Activated CD4-positive, alpha-beta memory T cell treated with anti-CD3 and anti-CD28 coated beads for 36 hours (primary cell): ENCODE results near the gene CIC. TPM values are rescaled to one million over a fixed set of nuclear protein-coding genes. Genes with fewer than 3 reads are reported as not detected.

Experiments used
- CTCF ChIA-PET: fragments of 350-600 bp; sonication (Branson Sonifier 250); formaldehyde crosslinking; loops from one replicate; lab custom pipeline; 2021; ENCODE audit warnings: antibody characterized with exemption, inconsistent platforms; lab: Charles Lee
- POLR2A ChIA-PET: fragments of 350-600 bp; sonication (Branson Sonifier 250); formaldehyde crosslinking; loops from one replicate; lab custom pipeline; 2021; ENCODE audit warnings: antibody characterized with exemption; lab: Charles Lee
- DNase-seq: peaks from one replicate; pipeline ENCODE4 v3.0.0-alpha.2; 2020
- H3K27ac Mint-ChIP-seq: one replicate; pipeline ENCODE4 v1.8.0; 2021; ENCODE audit warnings: mixed read lengths
- H3K27me3 Mint-ChIP-seq: one replicate; pipeline ENCODE4 v1.8.0; 2021; ENCODE audit warnings: mixed read lengths
- H3K36me3 Mint-ChIP-seq: one replicate; pipeline ENCODE4 v1.8.0; 2021; ENCODE audit warnings: mixed read lengths
- H3K4me1 Mint-ChIP-seq: one replicate; pipeline ENCODE4 v1.8.0; 2021; ENCODE audit warnings: low read depth, mixed read lengths
- H3K4me3 Mint-ChIP-seq: one replicate; pipeline ENCODE4 v1.8.0; 2021; ENCODE audit warnings: mild to moderate bottlenecking, mixed read lengths
- H3K9me3 Mint-ChIP-seq: one replicate; pipeline ENCODE4 v1.8.0; 2021; ENCODE audit warnings: mixed read lengths
- intact Hi-C: fragments of 100-400 bp; cut with micrococcal nuclease; formaldehyde crosslinking; loops from one replicate; pipeline ENCODE4 v1.15.1; 2023
- total RNA-seq, 2 experiments: library from RNA; stranded (reverse); gene quantifications; one replicate each; pipeline ENCODE4 v1.2.3, GENCODE V29; 2021

The CIC gene
- total RNA-seq, 2 experiments from 2014 or later = 56.9 to 64.2 TPM

GRCh38 chr19:42232435-42232834 lies 36.6 kb upstream of the CIC start:
- CTCF ChIA-PET = interaction anchor here (0.8 kb wide), 1 partner anchor 93 kb away, joined by 3 read pairs; no protein-coding TSS in a partner anchor

DNA sequence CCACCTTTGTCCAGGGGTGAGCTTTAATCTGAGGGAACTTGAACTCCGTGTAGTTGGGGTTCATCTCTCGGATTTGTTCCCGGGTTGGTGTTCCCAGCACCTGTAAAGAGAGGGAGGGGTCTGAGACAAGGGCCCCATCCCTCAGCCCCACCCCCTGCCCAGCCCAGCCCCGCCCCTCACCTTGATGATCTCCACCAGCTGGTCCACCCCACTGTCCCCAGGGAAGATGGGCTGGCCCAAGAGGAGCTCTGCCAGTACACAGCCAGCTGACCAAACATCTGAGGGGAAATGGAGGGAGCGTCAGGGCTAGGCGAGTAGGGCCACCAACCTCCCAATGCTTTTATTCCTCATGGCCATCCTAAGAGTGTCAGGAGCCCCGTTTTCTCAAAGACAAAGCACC lies 35.9 kb upstream of the CIC start:
- H3K9me3 Mint-ChIP-seq = no peaks in the 10 kb centered on the region
- ChIA-PET CTCF (interaction anchor here (0.8 to 2.8 kb wide), 2 partner anchors 47 to 94 kb away, joined by 3 to 9 read pairs; no protein-coding TSS in a partner anchor), POLR2A (interaction anchor here (0.8 kb wide), 1 partner anchor 8 kb away, joined by 3 read pairs; no protein-coding TSS in a partner anchor)
- no peak for DNase-seq
- H3K27me3 Mint-ChIP-seq = no peaks in the 10 kb centered on the region
- H3K27ac Mint-ChIP-seq = peak overlapping the region; percentile 49
- intact Hi-C loops = no loop called here
- H3K4me3 Mint-ChIP-seq = no peak overlapping the region
- H3K36me3 Mint-ChIP-seq = peaks cover 43% of the 10 kb centered on the region
- H3K4me1 Mint-ChIP-seq = peaks cover 14% of the 10 kb centered on the region

More at GRCh38 chr19:42232435-42232834, 36.6 kb upstream of the CIC start:
- Mint-ChIP-seq H3K4me1 (peaks cover 15% of the 10 kb centered on the region), H3K27me3 (no peaks in the 10 kb centered on the region), H3K4me3 (no peak overlapping the region), H3K9me3 (no peaks in the 10 kb centered on the region), H3K36me3 (peaks cover 46% of the 10 kb centered on the region), H3K27ac (peak overlapping the region; percentile 49)
- intact Hi-C loops = no loop called here
- DNase-seq = no peak
- POLR2A ChIA-PET = no interaction called here

GRCh38 chr19:42233678-42234292 lies 35.3 kb upstream of the CIC start:
- no peaks in the 10 kb centered on the region for H3K9me3 Mint-ChIP-seq
- H3K4me3 Mint-ChIP-seq = no peak overlapping the region
- H3K27me3 Mint-ChIP-seq = no peaks in the 10 kb centered on the region
- intact Hi-C loops = no loop called here
- no peak for DNase-seq
- ChIA-PET CTCF (interaction anchor here (0.7 to 2.8 kb wide), 2 partner anchors 46 to 101 kb away, joined by 3 to 9 read pairs; partner anchors contain the start of gene POU2F2), POLR2A (interaction anchor here (0.8 to 1.5 kb wide), 3 partner anchors 8 to 10 kb away, joined by 3 to 4 read pairs (median 4); no protein-coding TSS in a partner anchor)
- H3K4me1 Mint-ChIP-seq = peaks cover 12% of the 10 kb centered on the region
- H3K36me3 Mint-ChIP-seq = peaks cover 42% of the 10 kb centered on the region
- H3K27ac Mint-ChIP-seq = no peak overlapping the region

DNA sequence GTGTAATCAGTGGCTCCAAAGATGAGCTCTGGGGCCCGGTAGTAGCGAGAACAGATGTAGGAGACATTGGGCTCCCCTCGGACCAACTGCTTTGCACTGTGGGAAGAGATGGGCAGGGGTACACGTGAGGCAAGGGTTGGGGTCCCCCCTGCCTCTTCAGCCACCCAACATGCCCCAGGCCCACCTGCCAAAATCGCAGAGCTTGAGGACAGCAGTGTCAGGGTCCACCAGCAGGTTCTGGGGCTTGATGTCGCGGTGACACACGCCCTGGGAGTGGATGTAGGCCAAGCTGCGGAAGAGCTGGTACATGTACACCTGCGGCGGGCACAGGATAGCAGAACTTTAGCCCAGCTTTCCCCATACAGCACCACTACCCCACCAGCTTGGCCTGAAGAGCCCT lies 34.7 kb upstream of the CIC start:
- H3K4me3 Mint-ChIP-seq = no peak overlapping the region
- H3K27ac Mint-ChIP-seq = no peak overlapping the region
- intact Hi-C loops = no loop called here
- CTCF ChIA-PET = interaction anchor here (0.7 to 2.8 kb wide), 2 partner anchors 46 to 102 kb away, joined by 3 to 9 read pairs; partner anchors contain the start of gene POU2F2
- H3K27me3 Mint-ChIP-seq = no peaks in the 10 kb centered on the region
- no peaks in the 10 kb centered on the region for H3K9me3 Mint-ChIP-seq
- POLR2A ChIA-PET = interaction anchor here (1.2 to 1.5 kb wide), 2 partner anchors 9 to 10 kb away, joined by 4 read pairs; no protein-coding TSS in a partner anchor
- H3K36me3 Mint-ChIP-seq = peaks cover 46% of the 10 kb centered on the region
- peaks cover 15% of the 10 kb centered on the region for H3K4me1 Mint-ChIP-seq
- no peak for DNase-seq

- H3K27me3 Mint-ChIP-seq = no peaks in the 10 kb centered on the region
- no peaks in the 10 kb centered on the region for H3K9me3 Mint-ChIP-seq
- H3K4me3 Mint-ChIP-seq = no peak overlapping the region
- POLR2A ChIA-PET = interaction anchor here (0.6 to 1.2 kb wide), 2 partner anchors 11 to 132 kb away, joined by 3 to 4 read pairs; no protein-coding TSS in a partner anchor
- CTCF ChIA-PET = interaction anchor here (2.8 kb wide), 1 partner anchor 45 kb away, joined by 9 read pairs; no protein-coding TSS in a partner anchor
- intact Hi-C loops = no loop called here
- peaks cover 46% of the 10 kb centered on the region for H3K36me3 Mint-ChIP-seq
- no peak overlapping the region for H3K27ac Mint-ChIP-seq
- no peak for DNase-seq
- peaks cover 17% of the 10 kb centered on the region for H3K4me1 Mint-ChIP-seq
Observed at GRCh38 chr19:42235181-42235580, 33.9 kb upstream of the CIC start.

DNA sequence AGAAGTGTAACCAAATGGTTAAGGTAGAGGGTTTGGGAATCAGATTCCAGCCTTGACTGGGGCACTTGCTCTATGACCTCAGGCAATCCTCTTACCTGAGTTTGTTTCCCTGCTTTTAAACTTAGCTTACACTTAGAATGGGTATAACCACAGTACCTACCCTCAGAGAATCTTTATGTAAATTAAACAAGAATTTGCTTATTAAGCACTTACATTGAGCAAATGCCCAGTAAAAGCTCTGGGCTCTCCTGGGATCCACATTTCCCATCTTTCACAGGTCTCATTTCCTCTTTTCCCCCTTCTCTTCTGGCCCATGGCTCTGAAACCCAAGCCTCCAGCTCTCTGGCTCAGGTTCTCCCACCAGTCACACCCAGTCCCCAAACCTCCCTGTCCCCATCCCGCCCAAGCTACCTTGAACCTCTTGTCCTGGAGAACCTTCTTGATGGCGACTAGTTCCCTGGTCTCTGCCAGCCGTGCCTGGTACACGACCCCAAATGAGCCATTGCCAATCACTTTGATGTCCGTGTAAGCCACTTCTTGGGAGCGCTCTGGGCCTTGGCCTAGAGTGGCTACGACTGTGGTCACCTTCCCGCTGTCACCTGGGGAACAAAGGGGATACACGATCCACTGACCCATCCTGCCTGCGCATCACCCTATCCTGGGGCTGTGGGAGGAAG lies 29.4 kb upstream of the CIC start:
- H3K9me3 Mint-ChIP-seq = no peaks in the 10 kb centered on the region
- no peak overlapping the region for H3K4me3 Mint-ChIP-seq
- peak overlapping the region; percentile 38 for H3K27ac Mint-ChIP-seq
- POLR2A ChIA-PET = interaction anchor here (1.2 kb wide), 1 partner anchor 13 kb away, joined by 3 read pairs; no protein-coding TSS in a partner anchor
- CTCF ChIA-PET = interaction anchor here (0.8 to 8.8 kb wide), 4 partner anchors 20 to 130 kb away, joined by 3 to 107 read pairs (median 8); partner anchors contain the start of gene ZNF526
- DNase-seq = no peak
- no peaks in the 10 kb centered on the region for H3K27me3 Mint-ChIP-seq
- H3K36me3 Mint-ChIP-seq = peaks cover 34% of the 10 kb centered on the region
- intact Hi-C loops = no loop called here
- H3K4me1 Mint-ChIP-seq = peaks cover 36% of the 10 kb centered on the region

DNA sequence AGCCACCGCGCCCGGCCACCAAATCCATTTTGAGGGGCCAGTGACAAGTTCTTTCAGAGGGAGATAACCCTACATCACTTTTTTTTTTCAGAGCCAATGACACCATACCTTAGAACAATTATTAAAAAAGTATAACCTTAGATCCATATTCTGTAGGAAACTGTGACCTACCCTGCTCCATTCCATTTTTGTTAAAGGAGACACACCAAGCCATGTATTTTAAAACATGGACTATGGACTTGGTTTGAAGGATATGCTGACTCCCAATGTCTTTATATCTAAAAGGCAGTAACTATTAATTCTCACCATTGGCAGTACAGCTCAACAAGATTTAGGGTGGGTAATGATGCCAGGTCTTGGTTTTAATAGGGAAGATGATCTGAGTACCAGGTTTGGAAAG lies 27.8 kb upstream of the CIC start:
- H3K4me1 Mint-ChIP-seq = peaks cover 44% of the 10 kb centered on the region
- ChIA-PET CTCF (interaction anchor here (1.0 to 8.8 kb wide), 6 partner anchors 17 to 132 kb away, joined by 4 to 107 read pairs (median 9); partner anchors contain the start of gene ZNF526), POLR2A (interaction anchor here (0.8 to 2.1 kb wide), 7 partner anchors 8 to 109 kb away, joined by 3 to 10 read pairs (median 5); partner anchors contain the start of genes DEDD2, ERF and POU2F2)
- DNase-seq = no peak
- H3K27ac Mint-ChIP-seq = peak overlapping the region; percentile 84
- H3K4me3 Mint-ChIP-seq = peak overlapping the region; percentile 90
- H3K36me3 Mint-ChIP-seq = peaks cover 20% of the 10 kb centered on the region
- H3K9me3 Mint-ChIP-seq = no peaks in the 10 kb centered on the region
- H3K27me3 Mint-ChIP-seq = no peaks in the 10 kb centered on the region
- intact Hi-C loops = no loop called here

DNA sequence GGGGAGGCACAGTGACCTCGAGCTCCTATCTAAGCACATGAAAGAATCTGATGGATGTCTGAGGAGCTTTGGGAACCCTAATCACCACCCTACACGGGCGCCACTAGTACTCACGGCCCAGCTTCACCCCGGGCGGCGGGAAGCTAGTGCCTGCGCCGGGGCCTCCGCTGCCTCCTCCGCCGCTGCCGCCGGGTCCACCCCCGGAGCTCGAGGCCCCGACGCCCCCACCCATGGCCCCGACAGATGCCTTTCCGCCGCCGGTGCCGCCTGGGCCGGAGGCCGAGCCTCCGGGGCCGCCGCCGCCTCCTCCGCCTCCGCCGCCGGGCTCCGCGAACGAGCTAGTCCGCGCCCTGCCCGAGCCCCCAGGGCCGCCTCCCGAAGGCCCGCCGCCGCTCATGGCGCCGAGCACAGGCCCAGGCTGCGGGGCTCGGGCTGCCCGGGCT lies 27.0 kb upstream of the CIC start:
- Mint-ChIP-seq H3K27ac (peak overlapping the region; percentile 84), H3K4me3 (peak overlapping the region; percentile 90), H3K9me3 (no peaks in the 10 kb centered on the region), H3K27me3 (no peaks in the 10 kb centered on the region), H3K36me3 (peaks cover 12% of the 10 kb centered on the region), H3K4me1 (peaks cover 48% of the 10 kb centered on the region)
- intact Hi-C loops = loop anchor here (2.0 kb wide), 3 partner anchors 25 to 133 kb away; partner anchors contain the start of gene DEDD2
- ChIA-PET CTCF (interaction anchor here (0.6 to 8.8 kb wide), 14 partner anchors 10 to 133 kb away, joined by 3 to 107 read pairs (median 4); partner anchors contain the start of genes PAFAH1B3, POU2F2 and ZNF526), POLR2A (interaction anchor here (0.7 to 2.1 kb wide), 11 partner anchors 9 to 110 kb away, joined by 3 to 10 read pairs (median 5); partner anchors contain the start of genes DEDD2, ERF, POU2F2 and ZNF526)
- no peak for DNase-seq

- POLR2A ChIA-PET = interaction anchor here (0.5 to 2.1 kb wide), 15 partner anchors 9 to 847 kb away, joined by 3 to 10 read pairs (median 4); partner anchors contain the start of genes DEDD2, PAFAH1B3, POU2F2 and PRR19
- H3K9me3 Mint-ChIP-seq = no peaks in the 10 kb centered on the region
- peak; percentile 97 for DNase-seq
- CTCF ChIA-PET = interaction anchor here (0.6 to 8.8 kb wide), 17 partner anchors 9 to 177 kb away, joined by 3 to 107 read pairs (median 4); partner anchors contain the start of genes PAFAH1B3, POU2F2 and ZNF526
- peaks cover 12% of the 10 kb centered on the region for H3K36me3 Mint-ChIP-seq
- H3K27me3 Mint-ChIP-seq = no peaks in the 10 kb centered on the region
- peak within 1 kb of the TSS; percentile 94 for H3K27ac Mint-ChIP-seq
- intact Hi-C loops = loop anchor here (1.0 to 2.0 kb wide), 7 partner anchors 22 to 134 kb away; partner anchors contain the start of genes DEDD2 and ZNF526
- peaks cover 49% of the 10 kb centered on the region for H3K4me1 Mint-ChIP-seq
- H3K4me3 Mint-ChIP-seq = peak within 1 kb of the TSS; percentile 92
Observed at GRCh38 chr19:42242512-42243409, 26.3 kb upstream of the CIC start, which contains the start of gene GSK3A. Gene GSK3A, minus strand, starts transcription at chr19:42242602. Its CDS starts 137 bp downstream, at chr19:42242465.
